Caco-2 (cell line): ENCODE data around the gene LRRC15. TPM values are rescaled to one million over a fixed set of nuclear protein-coding genes. Genes with fewer than 3 reads are reported as not detected.

Source experiments
- BruUV-seq: library from RNA; stranded (reverse); fragments of 400-500 nt; replicated peaks from 2 replicates; lab custom pipeline; 2021; lab: Mats Ljungman, UMichigan
- CTCF ChIA-PET: fragments of 300-600 bp; sonication (Branson Sonifier 250); formaldehyde crosslinking; loops from one replicate; lab custom pipeline; 2022; ENCODE audit warnings: antibody characterized with exemption; lab: Charles Lee
- POLR2A ChIA-PET: fragments of 300-600 bp; sonication (Branson Sonifier 250); formaldehyde crosslinking; loops from one replicate; lab custom pipeline; 2022; ENCODE audit warnings: antibody characterized with exemption; lab: Charles Lee
- DNase-seq, 2 experiments: peaks; one replicate each; pipeline versions ENCODE4 v3.0.0 to v3.0.0-alpha.2; 2020 to 2022
- H3K27me3 ChIP-seq: replicated peaks from 2 replicates; pipeline ENCODE4 v1.6.0; 2011; ENCODE audit warnings: low read length; ENCODE audit not compliant: control insufficient read depth, insufficient read depth
- H3K36me3 ChIP-seq: 2 replicates; pipeline ENCODE4 v1.5.1; 2011; ENCODE audit warnings: low read length; ENCODE audit not compliant: control insufficient read depth, insufficient read depth
- H3K4me1 ChIP-seq: fragments of 250-450 bp; sonication (Bioruptor Pico); 2 replicates; pipeline ENCODE4 v1.5.1; 2020; ENCODE audit warnings: mild to moderate bottlenecking
- H3K4me3 ChIP-seq: 2 replicates; pipeline ENCODE4 v1.5.1; 2011; ENCODE audit warnings: low read depth, mild to moderate bottlenecking, control low read depth, low read length
- H3K9me3 ChIP-seq: fragments of 250-450 bp; sonication (Bioruptor Pico); 2 replicates; pipeline ENCODE4 v1.5.1; 2020; ENCODE audit warnings: mild to moderate bottlenecking, moderate library complexity
- H3K27ac Mint-ChIP-seq: one replicate; pipeline ENCODE4 v1.8.0; 2022; ENCODE audit warnings: mixed read lengths; ENCODE audit not compliant: unreplicated experiment
- H3K27me3 Mint-ChIP-seq: one replicate; pipeline ENCODE4 v1.8.0; 2022; ENCODE audit warnings: mixed read lengths; ENCODE audit not compliant: insufficient read depth, unreplicated experiment
- H3K36me3 Mint-ChIP-seq: one replicate; pipeline ENCODE4 v1.8.0; 2022; ENCODE audit warnings: mild to moderate bottlenecking, mixed read lengths; ENCODE audit not compliant: insufficient read depth, unreplicated experiment
- H3K4me1 Mint-ChIP-seq: one replicate; pipeline ENCODE4 v1.8.0; 2022; ENCODE audit warnings: low read depth, mixed read lengths; ENCODE audit not compliant: unreplicated experiment
- H3K4me3 Mint-ChIP-seq: one replicate; pipeline ENCODE4 v1.8.0; 2022; ENCODE audit warnings: mild to moderate bottlenecking, moderate library complexity, mixed read lengths; ENCODE audit not compliant: unreplicated experiment
- H3K9me3 Mint-ChIP-seq: one replicate; pipeline ENCODE4 v1.8.0; 2022; ENCODE audit warnings: mixed read lengths; ENCODE audit not compliant: unreplicated experiment
- CTCF ChIP-seq, 2 experiments: fragments of 200-600 bp in 1 of 2; IDR thresholded peaks; 1 replicate in 1 of 2; 2 replicates in 1 of 2; pipeline versions ENCODE4 v1.5.1 to v1.8.0; 2011 to 2022; ENCODE audit warnings: antibody characterized with exemption in 1 of 2, control low read depth in 1 of 2, inconsistent platforms in 1 of 2, low read depth in 1 of 2, low read length in 1 of 2, mild to moderate bottlenecking in 1 of 2, moderate library complexity in 1 of 2; ENCODE audit not compliant: insufficient read depth in 1 of 2, severe bottlenecking in 1 of 2, unreplicated experiment in 1 of 2
- intact Hi-C: fragments of 100-400 bp; cut with micrococcal nuclease; formaldehyde crosslinking; loops from one replicate; pipeline ENCODE4 v1.10.0; 2022; ENCODE audit not compliant: unreplicated experiment
- total RNA-seq: library from RNA; stranded (reverse); gene quantifications from 2 replicates; pipeline ENCODE4 v1.2.3, GENCODE V29; 2022

Gene LRRC15
- total RNA-seq, 1 experiment from 2014 or later, result 0.09 TPM

DNA sequence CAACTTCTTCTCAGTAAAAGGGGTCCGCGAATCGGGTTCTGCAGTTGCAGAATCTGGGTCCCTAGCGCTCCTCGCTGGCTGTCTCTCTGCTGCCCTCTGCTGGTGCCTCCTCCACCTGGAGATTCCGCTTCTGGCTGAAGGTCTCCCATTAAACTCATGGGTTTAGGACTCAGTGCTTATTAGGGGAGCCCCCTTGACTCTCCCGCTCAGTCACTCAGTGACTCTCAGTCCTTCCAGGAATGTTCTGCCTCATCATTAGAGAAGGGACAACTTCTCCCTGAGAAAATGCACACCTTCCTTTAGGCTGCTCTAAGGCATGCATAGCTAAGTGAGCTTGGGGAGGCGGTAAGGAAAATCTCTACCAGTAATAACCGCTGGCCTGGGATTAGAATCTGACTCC is 25.5 kb downstream of the LRRC15 start:
- H3K4me3 ChIP-seq, result no peak overlapping the region
- Mint-ChIP-seq H3K27ac (no peak overlapping the region), H3K27me3 (no peaks in the 10 kb centered on the region), H3K9me3 (no peaks in the 10 kb centered on the region), H3K4me1 (peaks cover 24% of the 10 kb centered on the region), H3K36me3 (peaks cover 7% of the 10 kb centered on the region), H3K4me3 (no peak overlapping the region)
- ChIA-PET CTCF (interaction anchor here (1.3 kb wide), 1 partner anchor 10 kb away, joined by 6 read pairs; no protein-coding TSS in a partner anchor), POLR2A (no interaction called here)
- H3K36me3 ChIP-seq, result no peaks in the 10 kb centered on the region
- peaks cover 26% of the 10 kb centered on the region for H3K4me1 ChIP-seq
- BruUV-seq, result no TSS peak
- H3K9me3 ChIP-seq, result no peaks in the 10 kb centered on the region
- no peaks in the 10 kb centered on the region for H3K27me3 ChIP-seq
- intact Hi-C loops, result loop anchor here (1.0 kb wide), 1 partner anchor 11 kb away; no protein-coding TSS in a partner anchor
- TF ChIP-seq CTCF (IDR thresholded peaks at IDR 0.05; ENCODE audit: insufficient read depth in 1 of 2, low read depth in 1 of 2, low read length in 1 of 2, severe bottlenecking in 1 of 2, unreplicated experiment in 1 of 2), result peak; percentile 82 to 84
- DNase-seq, result peak; percentile 68 to 81

- BruUV-seq, result no TSS peak
- DNase-seq, result no peak
- Histone ChIP-seq H3K9me3 (no peaks in the 10 kb centered on the region), H3K4me1 (peaks cover 31% of the 10 kb centered on the region), H3K27me3 (no peaks in the 10 kb centered on the region), H3K36me3 (no peaks in the 10 kb centered on the region), H3K4me3 (no peak overlapping the region)
- no peaks in the 10 kb centered on the region for H3K27me3 Mint-ChIP-seq
- no peaks in the 10 kb centered on the region for H3K9me3 Mint-ChIP-seq
- ChIA-PET POLR2A (no interaction called here), CTCF (interaction anchor here (1.3 kb wide), 1 partner anchor 10 kb away, joined by 6 read pairs; no protein-coding TSS in a partner anchor)
- H3K36me3 Mint-ChIP-seq, result peaks cover 7% of the 10 kb centered on the region
- intact Hi-C loops, result no loop called here
- no peak overlapping the region for H3K4me3 Mint-ChIP-seq
- H3K27ac Mint-ChIP-seq, result no peak overlapping the region
- TF ChIP-seq CTCF (IDR thresholded peaks at IDR 0.05; ENCODE audit: insufficient read depth in 1 of 2, low read depth in 1 of 2, low read length in 1 of 2, severe bottlenecking in 1 of 2, unreplicated experiment in 1 of 2), result no peak
- H3K4me1 Mint-ChIP-seq, result peaks cover 26% of the 10 kb centered on the region
Observed at GRCh38 chr3:194343561-194343893, 26.0 kb downstream of the LRRC15 start.

- no TSS peak for BruUV-seq
Observed at GRCh38 chr3:194342861-194343560, 26.5 kb downstream of the LRRC15 start.

More at GRCh38 chr3:194342861-194343560, 26.5 kb downstream of the LRRC15 start:
- TF ChIP-seq CTCF (IDR thresholded peaks at IDR 0.05; ENCODE audit: insufficient read depth in 1 of 2, low read depth in 1 of 2, low read length in 1 of 2, severe bottlenecking in 1 of 2, unreplicated experiment in 1 of 2), result no peak
- CTCF ChIA-PET, result interaction anchor here (1.3 kb wide), 1 partner anchor 9 kb away, joined by 6 read pairs; no protein-coding TSS in a partner anchor
- POLR2A ChIA-PET, result no interaction called here
- Histone ChIP-seq H3K4me1 (peaks cover 31% of the 10 kb centered on the region), H3K9me3 (no peaks in the 10 kb centered on the region), H3K4me3 (no peak overlapping the region), H3K27me3 (no peaks in the 10 kb centered on the region), H3K36me3 (no peaks in the 10 kb centered on the region)
- H3K27me3 Mint-ChIP-seq, result no peaks in the 10 kb centered on the region
- no peak for DNase-seq
- intact Hi-C loops, result no loop called here
- H3K9me3 Mint-ChIP-seq, result no peaks in the 10 kb centered on the region
- H3K27ac Mint-ChIP-seq, result no peak overlapping the region
- H3K36me3 Mint-ChIP-seq, result peaks cover 7% of the 10 kb centered on the region
- H3K4me1 Mint-ChIP-seq, result peaks cover 26% of the 10 kb centered on the region
- H3K4me3 Mint-ChIP-seq, result no peak overlapping the region
